ENCODE results near the gene RNF180.

RNF180 gene

DNA sequence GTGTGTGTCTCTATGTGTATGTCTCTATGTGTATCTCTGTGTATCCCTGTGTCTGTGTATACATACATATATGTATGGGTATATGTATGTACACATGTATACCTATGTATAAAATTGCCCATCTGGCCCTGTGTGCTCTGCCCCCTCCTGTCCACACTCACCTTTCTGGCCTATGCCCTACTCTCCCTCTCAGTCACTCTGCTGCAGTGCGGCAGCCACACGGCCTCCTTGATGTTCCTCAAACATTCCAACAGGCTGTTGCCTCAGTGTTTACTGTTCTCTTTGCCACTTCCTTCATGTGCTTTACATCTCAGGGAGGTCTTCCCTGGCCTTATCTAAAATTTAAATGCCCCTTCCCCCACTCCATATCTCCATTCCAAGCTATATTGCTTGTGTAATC is 18.3 kb upstream of the RNF180 start:
- Histone ChIP-seq H3K27me3 (ENCODE audit: insufficient read depth, low read length) (no peaks in the 10 kb centered on the region), H3K4me2 (ENCODE audit: low read length) (no peak overlapping the region), H3K79me2 (ENCODE audit: insufficient read depth, low read length) (no peaks in the 10 kb centered on the region), H3K27ac (ENCODE audit: low read depth, low read length, poor library complexity, severe bottlenecking) (no peak overlapping the region), H2AFZ (ENCODE audit: low read length) (no peak overlapping the region), H3K9me2 (ENCODE audit: low read depth, low read length) (no peaks in the 10 kb centered on the region), H4K20me1 (ENCODE audit: insufficient read depth, low read length) (no peaks in the 10 kb centered on the region), H3K36me3 (ENCODE audit: insufficient read depth, low read length) (no peaks in the 10 kb centered on the region), H3K9me3 (ENCODE audit: low read length) (no peaks in the 10 kb centered on the region), H3F3A (ENCODE audit: insufficient read depth, low read length) (no peaks in the 10 kb centered on the region), H3K4me1 (ENCODE audit: insufficient read depth, low read length, severe bottlenecking) (no peaks in the 10 kb centered on the region), H3K9ac (ENCODE audit: low read length) (no peak overlapping the region), H3K4me3 (ENCODE audit: low read depth, low read length, poor library complexity, severe bottlenecking) (no peak overlapping the region)
- no peak for TF ChIP-seq EZH2 (IDR thresholded peaks at IDR 0.05; ENCODE audit: borderline replicate concordance, low read length)
- TF ChIP-seq, protein P1, sequence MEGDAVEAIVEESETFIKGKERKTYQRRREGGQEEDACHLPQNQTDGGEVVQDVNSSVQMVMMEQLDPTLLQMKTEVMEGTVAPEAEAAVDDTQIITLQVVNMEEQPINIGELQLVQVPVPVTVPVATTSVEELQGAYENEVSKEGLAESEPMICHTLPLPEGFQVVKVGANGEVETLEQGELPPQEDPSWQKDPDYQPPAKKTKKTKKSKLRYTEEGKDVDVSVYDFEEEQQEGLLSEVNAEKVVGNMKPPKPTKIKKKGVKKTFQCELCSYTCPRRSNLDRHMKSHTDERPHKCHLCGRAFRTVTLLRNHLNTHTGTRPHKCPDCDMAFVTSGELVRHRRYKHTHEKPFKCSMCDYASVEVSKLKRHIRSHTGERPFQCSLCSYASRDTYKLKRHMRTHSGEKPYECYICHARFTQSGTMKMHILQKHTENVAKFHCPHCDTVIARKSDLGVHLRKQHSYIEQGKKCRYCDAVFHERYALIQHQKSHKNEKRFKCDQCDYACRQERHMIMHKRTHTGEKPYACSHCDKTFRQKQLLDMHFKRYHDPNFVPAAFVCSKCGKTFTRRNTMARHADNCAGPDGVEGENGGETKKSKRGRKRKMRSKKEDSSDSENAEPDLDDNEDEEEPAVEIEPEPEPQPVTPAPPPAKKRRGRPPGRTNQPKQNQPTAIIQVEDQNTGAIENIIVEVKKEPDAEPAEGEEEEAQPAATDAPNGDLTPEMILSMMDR (IDR thresholded peaks at IDR 0.05; ENCODE audit: low read length), result no peak

DNA sequence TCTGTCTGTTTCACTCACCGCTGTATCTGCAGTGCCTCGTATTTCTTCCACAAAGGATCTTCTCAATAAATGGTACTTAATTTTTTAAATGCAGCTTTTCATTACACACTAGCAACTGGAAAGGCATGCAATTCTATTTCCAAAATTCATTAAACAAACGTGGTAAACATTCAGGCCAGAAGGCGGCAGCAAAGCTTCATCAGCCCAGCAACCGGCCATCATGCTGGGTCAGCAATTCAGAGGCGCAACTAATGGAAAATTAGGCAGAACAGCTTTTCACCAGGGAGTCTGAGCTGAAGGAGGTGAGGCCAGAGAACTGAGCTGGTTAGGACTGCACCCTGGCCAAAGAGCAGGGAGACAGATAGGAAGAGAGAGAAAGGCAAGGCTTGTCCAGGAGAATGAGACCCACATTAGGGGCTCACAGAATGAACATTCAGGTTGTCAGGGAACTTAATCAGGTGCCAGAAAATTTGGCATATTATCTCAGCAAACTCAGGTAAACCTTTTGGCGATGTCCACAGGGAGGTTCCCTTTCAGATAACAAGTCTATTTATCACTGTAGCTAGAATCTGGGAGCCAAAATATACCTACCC is 17.7 kb upstream of the RNF180 start:
- H4K20me1 ChIP-seq (ENCODE audit: insufficient read depth, low read length), result no peaks in the 10 kb centered on the region
- H3F3A ChIP-seq (ENCODE audit: insufficient read depth, low read length), result no peaks in the 10 kb centered on the region
- no peak overlapping the region for H3K4me3 ChIP-seq (ENCODE audit: low read depth, low read length, poor library complexity, severe bottlenecking)
- H3K79me2 ChIP-seq (ENCODE audit: insufficient read depth, low read length), result no peaks in the 10 kb centered on the region
- H3K27me3 ChIP-seq (ENCODE audit: insufficient read depth, low read length), result no peaks in the 10 kb centered on the region
- H2AFZ ChIP-seq (ENCODE audit: low read length), result no peak overlapping the region
- no peaks in the 10 kb centered on the region for H3K36me3 ChIP-seq (ENCODE audit: insufficient read depth, low read length)
- H3K4me2 ChIP-seq (ENCODE audit: low read length), result no peak overlapping the region
- H3K27ac ChIP-seq (ENCODE audit: low read depth, low read length, poor library complexity, severe bottlenecking), result no peak overlapping the region
- H3K9me2 ChIP-seq (ENCODE audit: low read depth, low read length), result no peaks in the 10 kb centered on the region
- H3K9me3 ChIP-seq (ENCODE audit: low read length), result no peaks in the 10 kb centered on the region
- H3K9ac ChIP-seq (ENCODE audit: low read length), result no peak overlapping the region
- no peak for TF ChIP-seq EZH2 (IDR thresholded peaks at IDR 0.05; ENCODE audit: borderline replicate concordance, low read length)
- TF ChIP-seq, protein P1 (IDR thresholded peaks at IDR 0.05; ENCODE audit: low read length), result peak; percentile 79
- no peaks in the 10 kb centered on the region for H3K4me1 ChIP-seq (ENCODE audit: insufficient read depth, low read length, severe bottlenecking)

DNA sequence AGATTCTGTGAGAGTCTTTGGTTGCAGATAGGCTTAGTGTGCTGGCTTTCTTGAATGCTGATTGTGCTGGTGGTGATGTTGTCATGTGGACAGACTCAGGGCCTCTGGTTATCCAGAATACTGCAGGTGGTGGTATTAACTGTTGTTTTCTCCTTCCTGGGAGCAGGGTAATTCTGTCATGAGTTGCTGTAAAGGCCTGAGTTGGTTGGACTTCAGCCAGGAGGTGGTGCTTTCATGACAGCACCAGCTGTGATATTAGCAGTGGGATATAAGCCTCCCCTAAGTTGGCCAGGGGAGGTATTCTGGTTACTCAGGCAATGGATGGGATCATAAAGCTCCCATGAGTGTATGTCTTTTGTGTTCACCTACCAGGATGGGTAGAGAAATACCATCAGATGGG is 16.4 kb upstream of the RNF180 start:
- no peaks in the 10 kb centered on the region for H3F3A ChIP-seq (ENCODE audit: insufficient read depth, low read length)
- no peaks in the 10 kb centered on the region for H3K79me2 ChIP-seq (ENCODE audit: insufficient read depth, low read length)
- no peaks in the 10 kb centered on the region for H3K36me3 ChIP-seq (ENCODE audit: insufficient read depth, low read length)
- H3K4me2 ChIP-seq (ENCODE audit: low read length), result no peak overlapping the region
- no peaks in the 10 kb centered on the region for H3K27me3 ChIP-seq (ENCODE audit: insufficient read depth, low read length)
- no peak overlapping the region for H3K27ac ChIP-seq (ENCODE audit: low read depth, low read length, poor library complexity, severe bottlenecking)
- H3K4me3 ChIP-seq (ENCODE audit: low read depth, low read length, poor library complexity, severe bottlenecking), result no peak overlapping the region
- no peak for TF ChIP-seq EZH2 (IDR thresholded peaks at IDR 0.05; ENCODE audit: borderline replicate concordance, low read length)
- TF ChIP-seq, protein P1 (IDR thresholded peaks at IDR 0.05; ENCODE audit: low read length), result no peak
- no peak overlapping the region for H3K9ac ChIP-seq (ENCODE audit: low read length)
- no peaks in the 10 kb centered on the region for H4K20me1 ChIP-seq (ENCODE audit: insufficient read depth, low read length)
- H3K9me3 ChIP-seq (ENCODE audit: low read length), result no peaks in the 10 kb centered on the region
- no peaks in the 10 kb centered on the region for H3K9me2 ChIP-seq (ENCODE audit: low read depth, low read length)
- H3K4me1 ChIP-seq (ENCODE audit: insufficient read depth, low read length, severe bottlenecking), result no peaks in the 10 kb centered on the region
- H2AFZ ChIP-seq (ENCODE audit: low read length), result no peak overlapping the region
